VCaP (cell line): ENCODE data around the gene GAPT.

Experiments
- H3K27ac ChIP-seq: fragments of 450-650 bp; 2 replicates; pipeline ENCODE4 v1.5.1; 2017
- TF ChIP-seq, protein P1 (sequence below): fragments of 450-650 bp; conservative IDR thresholded peaks from 2 replicates; pipeline ENCODE4 v1.5.1; 2017; ENCODE audit warnings: mild to moderate bottlenecking, moderate library complexity

The GAPT gene

DNA sequence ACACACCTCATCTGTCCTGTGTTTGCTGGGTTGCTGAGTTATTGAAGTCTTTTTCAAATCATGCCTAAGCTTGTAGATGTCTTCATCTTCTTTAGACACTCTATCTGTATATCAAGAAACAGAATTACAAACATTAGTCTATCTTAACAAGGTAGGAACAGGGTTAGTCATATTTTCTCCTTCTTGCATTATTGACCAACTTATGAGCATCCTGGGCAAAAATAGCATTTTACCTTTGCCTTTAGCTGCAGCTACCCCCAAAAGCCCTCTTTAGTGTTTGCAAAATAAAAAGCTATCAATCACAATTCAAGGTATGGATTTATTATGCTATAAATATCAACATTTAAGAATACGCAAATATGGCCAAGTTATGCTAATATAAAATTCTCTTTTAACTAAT lies 34.7 kb upstream of the GAPT start:
- TF ChIP-seq, protein P1, sequence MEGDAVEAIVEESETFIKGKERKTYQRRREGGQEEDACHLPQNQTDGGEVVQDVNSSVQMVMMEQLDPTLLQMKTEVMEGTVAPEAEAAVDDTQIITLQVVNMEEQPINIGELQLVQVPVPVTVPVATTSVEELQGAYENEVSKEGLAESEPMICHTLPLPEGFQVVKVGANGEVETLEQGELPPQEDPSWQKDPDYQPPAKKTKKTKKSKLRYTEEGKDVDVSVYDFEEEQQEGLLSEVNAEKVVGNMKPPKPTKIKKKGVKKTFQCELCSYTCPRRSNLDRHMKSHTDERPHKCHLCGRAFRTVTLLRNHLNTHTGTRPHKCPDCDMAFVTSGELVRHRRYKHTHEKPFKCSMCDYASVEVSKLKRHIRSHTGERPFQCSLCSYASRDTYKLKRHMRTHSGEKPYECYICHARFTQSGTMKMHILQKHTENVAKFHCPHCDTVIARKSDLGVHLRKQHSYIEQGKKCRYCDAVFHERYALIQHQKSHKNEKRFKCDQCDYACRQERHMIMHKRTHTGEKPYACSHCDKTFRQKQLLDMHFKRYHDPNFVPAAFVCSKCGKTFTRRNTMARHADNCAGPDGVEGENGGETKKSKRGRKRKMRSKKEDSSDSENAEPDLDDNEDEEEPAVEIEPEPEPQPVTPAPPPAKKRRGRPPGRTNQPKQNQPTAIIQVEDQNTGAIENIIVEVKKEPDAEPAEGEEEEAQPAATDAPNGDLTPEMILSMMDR: no peak
- no peak overlapping the region for H3K27ac ChIP-seq

DNA sequence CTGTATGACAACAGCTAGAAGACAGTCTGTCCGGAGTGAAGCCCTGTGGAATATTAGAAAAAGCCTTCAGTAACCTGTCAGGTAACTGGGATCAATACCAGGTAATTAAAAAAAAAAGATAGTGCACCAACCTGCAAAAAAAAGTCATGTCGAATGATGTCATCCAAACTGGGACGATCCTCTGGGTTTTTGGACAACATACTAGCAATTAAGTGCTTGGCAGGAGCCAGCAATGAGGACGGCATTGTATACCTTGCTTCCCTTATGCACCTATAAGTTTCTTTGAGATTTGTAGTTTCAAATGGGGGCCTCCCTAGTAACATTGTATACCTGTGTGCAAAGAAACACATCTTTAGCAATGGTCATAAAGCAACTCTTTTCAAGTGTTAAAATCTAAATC lies 34.2 kb upstream of the GAPT start:
- H3K27ac ChIP-seq: no peak overlapping the region
- TF ChIP-seq, protein P1: no peak

DNA sequence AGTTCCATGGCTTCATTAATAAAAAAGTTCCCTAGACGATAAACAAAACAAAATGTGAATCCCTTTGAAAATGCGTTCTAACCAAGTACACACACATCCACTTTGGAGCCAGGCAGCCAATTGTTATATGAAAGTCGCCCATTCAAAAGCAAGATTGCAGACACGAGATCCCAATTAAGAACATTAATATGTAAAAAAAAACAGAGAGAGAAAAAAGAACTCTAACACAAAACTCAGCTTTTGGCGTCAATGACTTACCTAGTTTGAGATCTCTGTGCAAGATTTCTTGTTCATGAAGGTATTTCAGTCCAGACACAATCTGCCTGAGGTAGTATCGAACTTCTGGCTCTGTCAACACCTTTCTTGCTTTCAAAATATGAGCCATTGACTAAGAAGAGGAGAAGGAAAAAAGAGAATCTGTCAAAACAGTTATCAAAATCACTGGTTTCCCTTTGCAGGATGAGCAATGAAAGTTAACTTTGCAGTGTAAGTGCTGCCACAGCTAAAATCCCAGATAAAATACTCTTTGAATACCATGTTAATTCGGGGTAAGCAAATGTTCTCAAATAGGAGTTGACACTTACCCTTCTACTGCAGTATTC lies 33.0 kb upstream of the GAPT start:
- TF ChIP-seq, protein P1: no peak
- peak overlapping the region; percentile 84; the same call in 1 of the 2 replicates for H3K27ac ChIP-seq

DNA sequence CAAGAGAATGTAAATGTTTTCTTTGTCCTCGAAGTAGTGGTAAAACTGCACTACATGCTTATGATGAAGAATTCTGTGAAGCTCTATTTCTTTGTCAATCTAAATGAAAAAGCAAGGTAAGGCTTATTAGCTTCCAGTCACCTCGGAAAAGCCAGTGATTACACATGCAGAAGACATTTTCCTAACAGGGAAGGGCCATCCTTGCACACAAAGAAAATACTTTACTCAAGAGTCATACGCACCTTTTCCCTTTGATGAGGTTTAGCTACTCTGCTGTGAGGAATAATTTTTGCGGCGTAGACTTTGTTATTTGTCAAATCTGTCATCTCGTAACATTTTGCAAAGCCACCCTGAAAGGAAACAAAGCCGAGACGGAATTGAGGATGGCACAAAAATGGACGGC lies 32.5 kb upstream of the GAPT start:
- peak overlapping the region; percentile 84 for H3K27ac ChIP-seq

DNA sequence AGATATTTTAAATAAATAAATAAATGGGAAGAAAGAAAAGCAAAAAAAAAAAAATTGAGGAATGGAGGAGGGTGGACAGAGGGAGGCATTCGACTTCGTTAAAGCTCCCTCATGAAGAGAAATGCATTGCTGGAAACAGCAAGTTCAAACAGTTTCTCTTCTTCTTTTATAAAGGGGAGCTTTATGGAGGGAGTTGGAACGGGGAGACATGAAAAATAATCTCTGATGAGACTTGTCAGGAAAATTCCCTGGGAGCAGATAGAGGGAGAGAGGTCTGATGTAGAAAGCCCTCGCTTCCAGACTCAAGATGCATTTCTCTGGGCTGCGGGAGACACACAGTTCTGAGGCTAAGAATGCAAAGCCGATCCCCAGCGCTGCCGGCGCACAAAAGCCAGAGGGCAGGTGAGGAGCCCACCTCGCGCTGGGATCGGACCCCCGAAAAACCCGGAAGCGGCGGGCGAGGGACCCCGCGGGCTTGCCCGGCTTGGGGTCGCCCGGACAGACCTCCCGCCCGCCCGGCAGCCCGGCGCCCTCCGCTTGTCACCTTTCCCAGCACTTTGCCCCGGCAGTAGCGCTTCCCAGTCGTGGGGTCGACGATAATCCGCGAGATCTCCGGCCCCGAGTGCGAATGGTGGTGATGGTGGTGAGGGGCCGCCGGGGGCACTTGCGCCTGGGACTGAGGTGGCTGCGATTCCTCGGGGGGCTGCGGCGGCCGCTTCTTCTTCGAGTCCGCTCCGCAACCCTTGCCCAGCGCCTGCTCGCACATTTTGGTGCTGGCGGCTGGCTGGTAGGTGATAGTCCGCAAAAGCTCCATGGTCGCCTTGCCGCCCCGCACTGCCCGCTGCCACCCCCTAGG lies 31.9 kb upstream of the GAPT start:
- TF ChIP-seq, protein P1: no peak

More for the DNA sequence above, 32.5 kb upstream of the GAPT start:
- TF ChIP-seq, protein P1: no peak

DNA sequence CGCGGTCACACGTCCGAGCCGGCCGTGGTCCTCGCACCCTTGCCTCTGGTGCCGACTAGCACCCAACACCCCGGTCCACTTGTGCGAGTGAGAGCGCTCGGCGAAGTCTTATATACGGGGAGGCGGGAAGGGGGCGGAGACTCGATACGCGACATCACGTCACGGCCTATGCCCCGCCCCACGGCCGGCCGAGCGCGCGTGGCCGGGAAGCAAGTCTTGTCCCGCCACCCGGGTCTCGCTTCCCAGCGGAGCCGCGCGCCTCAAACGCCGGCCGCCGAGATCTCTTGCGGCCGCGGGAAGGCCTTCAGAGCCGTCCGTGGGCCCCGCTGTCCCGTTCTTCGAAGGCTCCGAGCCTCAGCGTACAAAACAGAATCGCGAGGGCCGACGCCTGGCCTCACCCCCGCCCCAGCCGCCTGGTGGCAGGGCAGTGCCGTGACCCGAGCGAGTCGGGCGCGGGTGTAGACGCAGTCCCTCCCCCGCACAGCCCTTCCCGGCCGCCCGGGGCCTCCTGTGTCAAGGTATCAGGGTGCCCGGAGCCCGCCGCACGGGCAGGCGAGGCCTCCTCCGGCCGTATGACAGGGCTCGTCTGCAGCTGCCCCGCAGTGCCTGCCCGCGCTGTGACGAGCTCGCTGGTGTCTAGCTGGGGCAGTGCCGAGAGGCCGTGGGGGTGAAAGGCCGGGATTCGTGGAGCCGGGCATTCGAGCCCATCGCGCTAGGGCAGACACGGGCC lies 31.1 kb upstream of the GAPT start, which contains the start of gene PLK2:
Gene PLK2 (minus strand): TSS at position 85 of the 730 bp plus-strand sequence. CDS start 127 bp downstream, outside the sequence.
- TF ChIP-seq, protein P1: no peak; the same call in 1 of the 2 replicates
- H3K27ac ChIP-seq: peak within 1 kb of the TSS; percentile 84

More for the DNA sequence above, 31.9 kb upstream of the GAPT start:
- peak overlapping the region; percentile 84 for H3K27ac ChIP-seq

DNA sequence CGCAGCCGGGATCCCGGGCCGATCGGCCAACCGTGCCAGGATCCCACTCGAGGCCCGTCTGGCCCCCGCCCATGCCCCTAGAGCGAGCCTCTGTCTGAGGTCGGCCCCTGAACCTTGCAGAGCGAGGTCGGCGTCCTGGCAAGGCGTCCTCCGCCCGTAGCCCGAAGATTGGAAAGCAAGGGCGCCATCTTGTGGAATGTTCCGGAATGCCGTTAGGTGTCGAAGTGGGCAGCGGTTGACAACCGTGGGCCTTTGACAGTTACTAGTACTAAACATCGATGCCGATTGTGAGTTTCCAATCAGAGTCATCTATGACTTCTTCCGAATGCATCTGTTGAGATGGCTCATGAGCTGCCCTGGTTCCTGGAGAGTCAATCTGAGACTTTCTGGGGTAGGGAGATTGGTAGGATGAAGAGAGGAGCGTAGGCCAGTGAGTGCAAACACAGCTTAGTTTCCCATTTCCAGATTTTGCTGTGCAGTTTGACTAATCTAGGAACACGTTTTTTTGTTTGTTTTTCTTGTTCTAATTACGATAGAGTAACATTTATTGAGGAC lies 30.4 kb upstream of the GAPT start:
- TF ChIP-seq, protein P1: peak; percentile 81
- peak overlapping the region; percentile 84 for H3K27ac ChIP-seq
